ENCODE data around the gene NBEAL2. TPM values are rescaled to one million over a fixed set of nuclear protein-coding genes. Genes with fewer than 3 reads are reported as not detected.

The NBEAL2 gene
- total and polyA plus RNA-seq, 2 experiments from 2014 or later, result 38.6 to 42.2 TPM

GRCh38 chr3:47011371-47011770 lies 31.9 kb downstream of the NBEAL2 start:
- H3K4me1 ChIP-seq (ENCODE audit: insufficient read depth), result peaks cover 15% of the 10 kb centered on the region
- no peaks in the 10 kb centered on the region for H3K36me3 ChIP-seq (replicated peaks; ENCODE audit: insufficient read depth, low read depth)
- H4K20me1 ChIP-seq (ENCODE audit: insufficient read depth, poor library complexity, severe bottlenecking), result no peaks in the 10 kb centered on the region
- H3K9me3 ChIP-seq (ENCODE audit: low read depth), result no peaks in the 10 kb centered on the region
- DNase-seq (ENCODE audit: low spot score), result no peak
- TF ChIP-seq EZH2 (IDR thresholded peaks at IDR 0.05; ENCODE audit: borderline replicate concordance) (no peak), EZH2phosphoT487 (IDR thresholded peaks at IDR 0.05; ENCODE audit: low read depth, severe bottlenecking, unreplicated experiment) (no peak)
- TF ChIP-seq, protein P1, sequence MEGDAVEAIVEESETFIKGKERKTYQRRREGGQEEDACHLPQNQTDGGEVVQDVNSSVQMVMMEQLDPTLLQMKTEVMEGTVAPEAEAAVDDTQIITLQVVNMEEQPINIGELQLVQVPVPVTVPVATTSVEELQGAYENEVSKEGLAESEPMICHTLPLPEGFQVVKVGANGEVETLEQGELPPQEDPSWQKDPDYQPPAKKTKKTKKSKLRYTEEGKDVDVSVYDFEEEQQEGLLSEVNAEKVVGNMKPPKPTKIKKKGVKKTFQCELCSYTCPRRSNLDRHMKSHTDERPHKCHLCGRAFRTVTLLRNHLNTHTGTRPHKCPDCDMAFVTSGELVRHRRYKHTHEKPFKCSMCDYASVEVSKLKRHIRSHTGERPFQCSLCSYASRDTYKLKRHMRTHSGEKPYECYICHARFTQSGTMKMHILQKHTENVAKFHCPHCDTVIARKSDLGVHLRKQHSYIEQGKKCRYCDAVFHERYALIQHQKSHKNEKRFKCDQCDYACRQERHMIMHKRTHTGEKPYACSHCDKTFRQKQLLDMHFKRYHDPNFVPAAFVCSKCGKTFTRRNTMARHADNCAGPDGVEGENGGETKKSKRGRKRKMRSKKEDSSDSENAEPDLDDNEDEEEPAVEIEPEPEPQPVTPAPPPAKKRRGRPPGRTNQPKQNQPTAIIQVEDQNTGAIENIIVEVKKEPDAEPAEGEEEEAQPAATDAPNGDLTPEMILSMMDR (IDR thresholded peaks at IDR 0.05; ENCODE audit: poor library complexity), result no peak
- H3K4me3 ChIP-seq, result no peak overlapping the region
- no peaks in the 10 kb centered on the region for H3K9me2 ChIP-seq (replicated peaks; ENCODE audit: insufficient read depth)
- H2AFZ ChIP-seq, result no peak overlapping the region
- 94% methylated on average over 6 of the region's 6 CpGs for WGBS (ENCODE audit: low lambda C conversion rate, missing lambda C conversion rate)
- no peaks in the 10 kb centered on the region for H3K27me3 ChIP-seq
- H3K27ac ChIP-seq, result no peak overlapping the region
- H3K4me2 ChIP-seq, result no peak overlapping the region
- no peaks in the 10 kb centered on the region for H3K79me2 ChIP-seq

DNA sequence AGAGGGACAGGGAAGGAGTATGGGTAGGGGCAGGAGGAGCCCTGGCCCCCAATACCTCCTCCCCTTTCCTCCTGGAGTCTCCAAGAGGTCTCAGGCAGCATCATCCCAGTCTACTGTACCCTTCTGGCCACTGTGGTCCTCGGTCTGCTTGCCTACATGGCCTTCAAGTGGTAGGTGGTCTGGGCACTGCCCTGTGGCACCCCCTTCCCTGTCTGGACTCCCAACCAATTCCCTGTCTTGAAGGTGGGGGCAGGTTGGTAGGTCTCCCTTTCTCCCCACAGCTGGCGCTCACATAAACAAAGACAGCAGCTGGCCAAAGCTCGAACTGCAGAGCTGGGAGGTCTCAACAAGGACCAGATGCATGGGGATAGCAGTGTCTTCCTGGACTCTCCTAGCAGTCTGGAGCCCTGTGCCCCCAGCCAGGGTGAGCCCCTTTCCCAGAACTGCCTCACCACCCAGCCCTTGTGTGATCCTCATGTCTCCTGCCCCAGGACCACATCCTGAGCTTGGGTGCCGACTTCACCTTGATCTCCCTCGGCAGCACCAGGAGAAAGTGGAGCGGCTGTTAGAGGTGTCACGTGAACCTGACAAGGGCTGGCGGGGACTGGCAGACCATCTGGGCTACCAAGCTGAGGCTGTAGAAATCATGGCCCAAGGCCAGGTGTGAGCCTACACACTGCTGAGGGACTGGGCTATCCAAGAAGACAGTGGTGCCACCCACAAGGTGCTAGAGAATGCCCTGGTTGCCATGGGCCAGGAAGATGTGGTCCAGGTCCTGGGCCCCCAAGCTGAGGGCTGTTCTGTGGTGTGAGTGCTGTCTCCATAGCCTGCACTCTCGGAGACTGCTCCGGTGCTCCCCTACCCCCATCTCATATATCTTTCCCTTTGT lies 33.1 kb downstream of the NBEAL2 start:
- no peak overlapping the region for H3K4me3 ChIP-seq
- H3K4me1 ChIP-seq (ENCODE audit: insufficient read depth), result peaks cover 19% of the 10 kb centered on the region
- H3K36me3 ChIP-seq (replicated peaks; ENCODE audit: insufficient read depth, low read depth), result no peaks in the 10 kb centered on the region
- WGBS (ENCODE audit: low lambda C conversion rate, missing lambda C conversion rate), result 99% methylated on average over 10 of the region's 10 CpGs
- TF ChIP-seq EZH2phosphoT487 (IDR thresholded peaks at IDR 0.05; ENCODE audit: low read depth, severe bottlenecking, unreplicated experiment) (no peak), EZH2 (IDR thresholded peaks at IDR 0.05; ENCODE audit: borderline replicate concordance) (no peak)
- TF ChIP-seq, protein P1 (IDR thresholded peaks at IDR 0.05; ENCODE audit: poor library complexity), result no peak
- DNase-seq (ENCODE audit: low spot score), result no peak
- H3K4me2 ChIP-seq, result no peak overlapping the region
- no peaks in the 10 kb centered on the region for H3K9me3 ChIP-seq (ENCODE audit: low read depth)
- no peaks in the 10 kb centered on the region for H3K79me2 ChIP-seq
- no peak overlapping the region for H2AFZ ChIP-seq
- H3K9me2 ChIP-seq (replicated peaks; ENCODE audit: insufficient read depth), result no peaks in the 10 kb centered on the region
- H3K27me3 ChIP-seq, result no peaks in the 10 kb centered on the region
- H3K27ac ChIP-seq, result no peak overlapping the region
- H4K20me1 ChIP-seq (ENCODE audit: insufficient read depth, poor library complexity, severe bottlenecking), result no peaks in the 10 kb centered on the region

DNA sequence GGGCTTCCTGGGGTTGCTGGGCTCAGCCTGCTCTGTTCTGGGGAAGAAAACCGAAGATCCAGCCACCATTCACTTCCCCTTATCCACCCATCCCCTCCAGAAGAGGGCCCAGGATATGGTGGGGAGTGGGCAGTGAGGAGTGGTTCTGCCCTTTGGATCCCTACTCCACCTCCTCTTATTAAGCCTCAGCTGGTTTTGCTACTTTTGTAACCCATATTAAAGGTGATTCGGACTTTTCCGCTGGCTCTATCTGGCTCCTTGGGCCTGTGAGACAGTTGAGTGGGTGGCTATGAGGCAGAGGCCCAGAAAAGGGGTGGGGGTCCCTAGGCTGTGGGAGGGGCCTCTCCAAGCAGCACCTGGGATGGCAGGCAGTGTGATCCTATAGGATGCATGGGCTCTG lies 33.8 kb downstream of the NBEAL2 start:
- DNase-seq (ENCODE audit: low spot score), result no peak
- Histone ChIP-seq H3K36me3 (replicated peaks; ENCODE audit: insufficient read depth, low read depth) (no peaks in the 10 kb centered on the region), H3K27me3 (no peaks in the 10 kb centered on the region), H3K4me3 (no peak overlapping the region), H3K79me2 (no peaks in the 10 kb centered on the region), H4K20me1 (ENCODE audit: insufficient read depth, poor library complexity, severe bottlenecking) (peaks cover under 1% of the 10 kb centered on the region), H3K27ac (no peak overlapping the region), H3K4me1 (ENCODE audit: insufficient read depth) (peaks cover 19% of the 10 kb centered on the region), H3K9me3 (ENCODE audit: low read depth) (no peaks in the 10 kb centered on the region), H2AFZ (no peak overlapping the region), H3K9me2 (replicated peaks; ENCODE audit: insufficient read depth) (no peaks in the 10 kb centered on the region), H3K4me2 (no peak overlapping the region)
- TF ChIP-seq EZH2phosphoT487 (IDR thresholded peaks at IDR 0.05; ENCODE audit: low read depth, severe bottlenecking, unreplicated experiment), result no peak
- TF ChIP-seq EZH2 (IDR thresholded peaks at IDR 0.05; ENCODE audit: borderline replicate concordance), result no peak
- TF ChIP-seq, protein P1 (IDR thresholded peaks at IDR 0.05; ENCODE audit: poor library complexity), result no peak
- WGBS (ENCODE audit: low lambda C conversion rate, missing lambda C conversion rate), result 97% methylated on average over 3 of the region's 3 CpGs

Data from hepatocyte (in vitro differentiated cells).